KMS-11 (cell line): ENCODE data around the gene SAPCD2.

Experiments
- H2AFZ ChIP-seq: fragments of 200-600 bp; sonication (generic); 2 replicates; pipeline ENCODE4 v1.6.1; 2016; ENCODE audit warnings: antibody characterized with exemption, mixed run types, low read depth
- H3K27ac ChIP-seq: fragments of 200-600 bp; sonication (generic); 2 replicates; pipeline ENCODE4 v1.6.1; 2016; ENCODE audit warnings: mild to moderate bottlenecking, mixed run types
- H3K27me3 ChIP-seq: fragments of 200-600 bp; sonication (generic); 2 replicates; pipeline ENCODE4 v1.6.1; 2017; ENCODE audit warnings: mild to moderate bottlenecking, low read depth, mixed run types, moderate library complexity; ENCODE audit not compliant: insufficient read depth
- H3K36me3 ChIP-seq: fragments of 200-600 bp; sonication (generic); 2 replicates; pipeline ENCODE4 v1.6.1; 2017; ENCODE audit warnings: mild to moderate bottlenecking, mixed run types; ENCODE audit not compliant: insufficient read depth
- H3K4me1 ChIP-seq: fragments of 200-600 bp; sonication (generic); 2 replicates; pipeline ENCODE4 v1.6.1; 2016; ENCODE audit warnings: mild to moderate bottlenecking, low read depth, mixed run types; ENCODE audit not compliant: poor library complexity, severe bottlenecking
- H3K4me2 ChIP-seq: fragments of 200-600 bp; sonication (generic); 2 replicates; pipeline ENCODE4 v1.7.0; 2016; ENCODE audit warnings: mild to moderate bottlenecking, mixed run types
- H3K4me3 ChIP-seq: fragments of 200-600 bp; sonication (generic); IDR thresholded peaks from 2 replicates; pipeline ENCODE4 v1.6.1; 2017; ENCODE audit warnings: low read depth, low read length, mixed read lengths; ENCODE audit not compliant: insufficient read depth
- H3K79me2 ChIP-seq: fragments of 200-600 bp; sonication (generic); 2 replicates; pipeline ENCODE4 v1.6.1; 2016; ENCODE audit warnings: low read depth, mixed run types; ENCODE audit not compliant: insufficient read depth
- H3K9ac ChIP-seq: fragments of 200-600 bp; sonication (generic); 2 replicates; pipeline ENCODE4 v1.6.1; 2016; ENCODE audit warnings: mild to moderate bottlenecking, mixed run types
- H4K20me1 ChIP-seq: fragments of 200-600 bp; sonication (generic); 2 replicates; pipeline ENCODE4 v1.6.1; 2016; ENCODE audit warnings: mild to moderate bottlenecking, mixed run types; ENCODE audit not compliant: insufficient read depth
- TF ChIP-seq, protein P1 (sequence below): fragments of 200-600 bp; sonication (generic); conservative IDR thresholded peaks from 2 replicates; pipeline ENCODE4 v1.6.1; 2017; ENCODE audit warnings: low read depth, mild to moderate bottlenecking, antibody characterized with exemption, low read length, moderate library complexity, mixed read lengths

Gene SAPCD2

DNA sequence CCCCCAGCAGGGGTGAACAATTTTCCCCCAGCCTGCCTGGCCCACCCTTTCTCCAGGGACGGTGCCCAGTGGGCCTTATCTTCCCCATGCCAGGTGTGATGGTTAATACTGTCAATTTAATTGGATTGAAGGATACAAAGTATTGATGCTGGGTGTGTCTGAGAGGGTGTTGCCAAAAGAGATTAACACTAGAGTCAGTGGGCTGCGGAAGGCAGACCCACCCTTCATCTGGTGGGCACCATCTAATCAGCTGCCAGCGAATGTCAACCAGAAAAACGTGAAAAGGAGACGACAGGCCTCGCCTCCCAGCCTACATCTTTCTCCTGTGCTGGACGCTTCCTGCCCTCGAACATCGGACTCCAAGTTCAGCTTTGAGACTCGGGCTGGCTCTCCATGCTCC, 32.9 kb downstream of the SAPCD2 start:
- Histone ChIP-seq H3K36me3 (no peaks in the 10 kb centered on the region), H4K20me1 (no peaks in the 10 kb centered on the region), H3K27ac (no peak overlapping the region), H3K27me3 (peaks cover 58% of the 10 kb centered on the region), H3K79me2 (no peaks in the 10 kb centered on the region), H3K9ac (no peak overlapping the region), H2AFZ (no peak overlapping the region), H3K4me1 (peaks cover 16% of the 10 kb centered on the region), H3K4me2 (no peak overlapping the region), H3K4me3 (no peak overlapping the region)
- TF ChIP-seq, protein P1, sequence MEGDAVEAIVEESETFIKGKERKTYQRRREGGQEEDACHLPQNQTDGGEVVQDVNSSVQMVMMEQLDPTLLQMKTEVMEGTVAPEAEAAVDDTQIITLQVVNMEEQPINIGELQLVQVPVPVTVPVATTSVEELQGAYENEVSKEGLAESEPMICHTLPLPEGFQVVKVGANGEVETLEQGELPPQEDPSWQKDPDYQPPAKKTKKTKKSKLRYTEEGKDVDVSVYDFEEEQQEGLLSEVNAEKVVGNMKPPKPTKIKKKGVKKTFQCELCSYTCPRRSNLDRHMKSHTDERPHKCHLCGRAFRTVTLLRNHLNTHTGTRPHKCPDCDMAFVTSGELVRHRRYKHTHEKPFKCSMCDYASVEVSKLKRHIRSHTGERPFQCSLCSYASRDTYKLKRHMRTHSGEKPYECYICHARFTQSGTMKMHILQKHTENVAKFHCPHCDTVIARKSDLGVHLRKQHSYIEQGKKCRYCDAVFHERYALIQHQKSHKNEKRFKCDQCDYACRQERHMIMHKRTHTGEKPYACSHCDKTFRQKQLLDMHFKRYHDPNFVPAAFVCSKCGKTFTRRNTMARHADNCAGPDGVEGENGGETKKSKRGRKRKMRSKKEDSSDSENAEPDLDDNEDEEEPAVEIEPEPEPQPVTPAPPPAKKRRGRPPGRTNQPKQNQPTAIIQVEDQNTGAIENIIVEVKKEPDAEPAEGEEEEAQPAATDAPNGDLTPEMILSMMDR, result no peak

DNA sequence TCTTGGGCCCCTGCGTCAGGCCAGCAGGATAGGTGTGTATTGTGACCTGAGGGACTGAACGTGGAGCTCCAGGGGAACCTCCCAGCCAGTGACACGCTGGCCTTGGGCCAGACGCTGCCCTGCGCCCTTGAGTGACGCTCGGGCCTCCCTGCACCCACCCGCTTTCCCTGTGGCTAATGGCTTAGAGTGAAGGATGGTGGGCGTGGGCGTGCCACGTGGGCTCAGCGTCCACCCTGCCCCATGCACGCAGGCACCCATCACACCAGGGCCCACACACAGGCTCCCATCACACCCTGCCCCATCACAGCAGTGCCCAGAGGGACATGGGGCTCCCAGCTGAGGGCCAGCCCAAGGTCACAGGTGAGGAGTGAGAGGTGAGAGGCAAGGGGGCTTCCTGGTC, 33.3 kb downstream of the SAPCD2 start:
- Histone ChIP-seq H3K36me3 (no peaks in the 10 kb centered on the region), H3K4me1 (peaks cover 16% of the 10 kb centered on the region), H3K79me2 (no peaks in the 10 kb centered on the region), H4K20me1 (no peaks in the 10 kb centered on the region), H3K9ac (no peak overlapping the region), H3K4me2 (no peak overlapping the region), H3K4me3 (no peak overlapping the region), H2AFZ (no peak overlapping the region), H3K27me3 (peaks cover 54% of the 10 kb centered on the region), H3K27ac (no peak overlapping the region)
- TF ChIP-seq, protein P1, result no peak

DNA sequence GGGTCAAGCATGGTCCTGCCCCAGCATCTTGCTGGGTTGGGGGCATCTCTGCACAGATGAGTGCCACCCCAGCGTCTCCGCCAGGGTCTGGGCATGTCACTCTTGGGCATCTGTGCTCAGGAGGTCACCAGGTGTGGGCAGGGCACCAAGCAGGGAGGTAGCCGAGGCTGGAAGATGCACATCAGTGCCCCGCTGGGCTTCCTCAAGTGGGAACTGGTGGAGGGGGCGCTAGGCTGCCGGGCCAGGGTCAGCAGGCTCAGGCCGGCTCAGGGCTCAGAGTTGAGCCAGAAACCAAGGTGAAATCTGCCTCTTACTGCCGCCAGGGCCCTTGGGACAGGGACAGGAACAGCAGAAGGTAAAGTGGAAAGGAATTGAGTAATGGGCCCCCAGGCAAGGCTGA, 34.4 kb downstream of the SAPCD2 start:
- no peaks in the 10 kb centered on the region for H3K36me3 ChIP-seq
- H3K27ac ChIP-seq, result no peak overlapping the region
- no peak overlapping the region for H3K9ac ChIP-seq
- TF ChIP-seq, protein P1, result no peak
- H3K27me3 ChIP-seq, result peaks cover 43% of the 10 kb centered on the region
- H3K4me1 ChIP-seq, result peaks cover 18% of the 10 kb centered on the region
- no peak overlapping the region for H3K4me3 ChIP-seq
- H2AFZ ChIP-seq, result no peak overlapping the region
- no peaks in the 10 kb centered on the region for H3K79me2 ChIP-seq
- no peak overlapping the region for H3K4me2 ChIP-seq
- H4K20me1 ChIP-seq, result no peaks in the 10 kb centered on the region

DNA sequence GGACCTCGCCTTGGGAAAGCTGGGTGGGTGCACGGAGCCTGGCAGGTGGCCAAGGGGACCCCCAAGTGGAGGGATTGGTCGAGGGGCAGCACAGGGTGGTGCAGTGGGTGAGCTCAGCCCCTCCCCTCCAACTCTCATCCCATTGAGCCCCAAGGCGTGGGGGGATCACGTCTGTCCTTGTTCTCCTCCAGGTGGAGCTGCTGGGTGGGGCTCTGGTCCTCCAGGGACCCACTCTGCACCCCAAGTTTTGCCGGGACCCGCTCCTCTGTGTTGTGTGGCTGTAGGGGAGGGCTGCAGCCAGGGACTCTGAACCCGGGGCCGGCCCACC, 34.9 kb downstream of the SAPCD2 start:
- Histone ChIP-seq H3K36me3 (no peaks in the 10 kb centered on the region), H2AFZ (no peak overlapping the region; the same call in 1 of the 2 replicates), H4K20me1 (no peaks in the 10 kb centered on the region), H3K4me1 (peaks cover 22% of the 10 kb centered on the region), H3K79me2 (no peaks in the 10 kb centered on the region), H3K9ac (no peak overlapping the region), H3K4me2 (peak overlapping the region; percentile 74; the same call in 1 of the 2 replicates), H3K27ac (no peak overlapping the region), H3K4me3 (no peak overlapping the region), H3K27me3 (peaks cover 38% of the 10 kb centered on the region)
- TF ChIP-seq, protein P1, result peak; percentile 52
